Muscle of arm (tissue), 12 donors: ENCODE measurements around the gene ANKRD13C. TPM values are rescaled to one million over a fixed set of nuclear protein-coding genes. Genes with fewer than 3 reads are reported as not detected.
"Not testable (repeated sequence)": the region's sequence is repeated elsewhere in the genome, so short reads cannot be mapped to it uniquely, and the experiment has no call there.

Experiments used
- DNase-seq: peaks from one replicate; pipeline ENCODE4 v3.0.0-alpha.2; 2013
- polyA plus RNA-seq, 12 donors: library from polyadenylated mRNA; unstranded; fragments of 120-200 nt; gene quantifications; one replicate each; pipeline ENCODE4 v1.2.1, GENCODE V29; 2013; ENCODE audit not compliant: insufficient read length in 12 of 12

The ANKRD13C gene
- polyA plus RNA-seq, 12 donors = 14.3 to 24.1 (median 19.4) TPM; not detected in 1

DNA sequence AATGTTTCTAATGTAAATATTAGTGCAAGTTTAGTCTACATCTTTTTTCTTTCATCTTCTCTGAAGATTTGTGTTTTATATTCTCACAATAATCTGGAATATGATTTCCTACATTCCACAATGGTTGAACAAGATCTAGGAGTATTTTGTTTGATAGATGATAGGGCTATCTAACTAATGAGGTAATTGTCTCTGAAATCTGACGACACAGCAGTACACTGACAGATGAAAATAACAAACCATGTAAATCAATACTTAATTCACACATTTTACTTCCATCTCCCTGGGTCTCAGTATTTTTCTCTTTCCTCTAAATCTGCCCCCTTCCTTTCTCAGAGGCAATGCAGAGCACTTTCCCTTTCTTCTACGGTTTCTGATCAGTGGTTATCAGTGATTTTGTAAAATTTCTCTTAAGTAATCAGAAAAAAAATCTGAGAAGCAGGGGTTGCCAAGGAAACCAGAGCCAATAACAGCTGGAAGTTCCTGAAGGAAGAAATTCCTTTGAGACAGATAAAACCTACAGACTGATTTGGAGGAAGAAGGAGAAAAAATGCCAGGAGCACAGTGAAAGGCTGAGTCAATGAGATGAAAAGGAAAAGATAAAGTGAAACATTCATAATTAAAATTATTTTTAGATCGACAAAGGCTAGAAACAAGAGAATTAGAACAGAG lies 7.3 kb upstream of the ANKRD13C start:
- DNase-seq = peak; percentile 8

DNA sequence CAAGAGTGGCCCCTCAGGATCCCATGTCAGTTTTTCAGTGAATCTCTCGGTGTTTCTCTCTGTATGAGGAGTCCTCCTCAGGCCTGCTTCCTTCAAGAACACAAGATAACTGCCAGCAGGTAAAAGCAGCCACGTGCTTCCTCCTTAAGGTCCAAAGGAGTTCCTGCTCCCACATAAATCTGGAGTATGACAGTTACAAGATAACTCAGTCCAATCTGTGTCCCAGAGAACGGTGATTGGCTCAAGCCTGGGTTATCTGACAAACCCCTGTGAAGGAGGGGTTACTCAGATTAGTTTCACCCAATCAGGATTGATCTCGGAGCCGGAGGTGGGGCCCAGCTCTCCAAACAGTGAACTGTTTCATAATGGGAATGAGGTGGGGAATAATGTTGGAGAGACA lies 5.8 kb upstream of the ANKRD13C start:
- DNase-seq = no peak

DNA sequence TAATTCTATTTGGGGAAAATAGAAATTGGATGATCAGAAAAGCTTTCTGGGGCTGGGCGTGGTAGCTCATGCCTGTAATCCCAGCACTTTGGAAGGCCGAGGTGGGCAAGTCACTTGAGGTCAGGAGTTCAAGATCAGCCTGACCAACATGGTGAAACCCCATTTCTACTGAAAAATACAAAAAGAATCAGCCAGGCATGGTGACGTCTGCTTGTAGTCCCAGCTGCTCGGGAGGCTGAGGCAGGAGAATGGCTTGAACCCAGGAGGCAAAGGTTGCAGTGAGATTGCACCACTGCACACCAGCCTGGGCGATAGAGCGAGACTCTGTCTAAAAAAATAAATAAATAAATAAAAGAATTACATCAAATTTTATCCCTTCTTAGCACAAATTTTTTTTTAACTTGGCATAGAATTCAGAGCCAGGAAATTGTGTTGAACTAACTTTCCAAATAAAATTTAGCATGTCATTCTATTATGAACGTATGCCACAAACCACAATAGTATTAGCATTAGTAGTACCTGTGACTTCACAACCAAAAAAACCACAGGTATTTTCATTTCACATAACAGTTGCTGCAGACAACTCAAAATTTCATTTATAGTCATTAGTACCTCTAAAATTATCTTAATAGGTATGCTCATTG lies 4.5 kb upstream of the ANKRD13C start:
- no peak for DNase-seq

DNA sequence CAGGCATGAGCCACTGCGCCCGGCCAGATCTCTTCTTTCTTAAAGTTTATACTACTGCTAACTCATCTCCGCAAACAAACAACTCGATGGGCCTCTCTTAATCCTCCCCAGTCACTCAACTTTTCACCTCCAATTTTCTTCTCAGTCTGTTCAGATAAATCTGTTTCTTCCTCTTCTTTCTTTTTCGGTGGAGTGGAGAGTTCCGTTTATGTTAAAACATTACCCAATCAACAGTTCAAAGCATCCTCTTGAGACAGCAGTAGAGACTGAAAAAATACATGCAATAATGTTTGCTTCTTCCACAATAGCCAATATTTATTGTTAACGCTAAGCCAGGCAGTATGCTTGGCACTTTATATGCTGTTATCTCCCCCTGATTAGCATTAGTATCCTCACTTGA lies 1.4 kb upstream of the ANKRD13C start:
- DNase-seq = no peak

DNA sequence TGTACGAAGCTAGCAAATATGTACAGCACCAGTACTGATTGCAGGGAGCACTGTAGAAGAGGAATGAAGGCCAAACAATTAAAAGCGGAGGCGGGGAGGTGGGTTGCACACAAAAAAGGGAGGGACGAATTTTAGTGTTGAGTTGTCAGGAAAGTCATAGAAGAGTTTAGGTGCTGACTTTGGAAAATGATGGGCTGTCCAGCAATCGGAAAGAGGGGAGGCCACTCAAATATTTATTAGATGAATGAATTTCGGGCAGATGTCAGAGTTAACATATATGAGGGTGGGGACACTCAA lies 537 bp upstream of the ANKRD13C start:
- DNase-seq = no peak

DNA sequence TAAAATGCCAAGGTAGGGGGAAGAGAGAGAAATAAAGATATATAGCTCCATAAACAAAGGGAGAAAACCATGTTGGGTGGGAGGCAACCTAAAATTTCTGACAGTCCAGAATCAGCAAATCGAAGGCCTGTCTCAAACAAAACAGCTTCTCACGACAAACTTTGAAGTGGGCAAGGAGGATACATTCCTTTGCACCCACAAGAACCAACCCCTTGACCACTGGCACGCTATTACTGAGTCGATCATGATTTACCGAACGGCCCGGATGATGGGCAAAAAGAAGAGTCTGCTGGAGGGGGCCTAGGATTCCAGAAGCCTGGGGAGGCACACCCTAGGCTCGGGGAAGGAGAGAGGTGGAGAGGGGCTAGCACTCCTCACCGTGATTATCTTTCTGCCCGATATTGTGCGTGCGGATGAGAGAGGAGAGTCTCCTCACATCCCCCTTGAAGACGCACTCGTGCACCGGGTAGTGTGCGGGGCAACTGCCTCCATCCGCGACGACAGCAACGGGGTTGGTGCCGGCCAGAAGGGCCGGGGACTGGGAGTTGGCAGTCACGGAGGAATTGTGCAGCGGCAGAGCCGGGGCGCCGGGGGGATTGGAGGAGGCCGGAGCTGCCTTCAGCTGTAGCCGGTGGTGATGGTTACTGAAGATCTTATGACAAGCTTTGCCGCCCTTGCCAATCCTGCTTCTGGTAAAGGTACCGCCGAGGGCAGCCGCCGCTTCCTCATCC lies 756 bp downstream of the ANKRD13C start:
- DNase-seq = peak; percentile 20

DNA sequence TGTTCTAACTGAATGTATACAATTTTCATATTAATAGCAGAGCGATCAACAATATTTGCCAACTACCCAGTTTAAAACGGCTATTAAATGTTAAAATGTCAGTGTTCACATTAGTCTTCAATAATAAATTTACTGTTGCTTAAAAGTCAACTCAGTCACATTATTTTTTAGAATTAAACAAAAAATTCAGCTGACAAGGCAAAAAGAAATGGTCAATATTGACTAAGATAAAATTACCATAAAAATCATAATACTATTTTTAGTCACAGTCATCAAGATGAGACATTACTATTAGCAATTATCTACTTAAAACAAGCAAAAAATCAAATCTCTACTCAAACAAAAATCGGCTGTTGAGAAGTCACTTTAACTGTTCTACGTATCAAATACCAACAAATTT lies 1.5 kb downstream of the ANKRD13C start:
- no peak for DNase-seq

DNA sequence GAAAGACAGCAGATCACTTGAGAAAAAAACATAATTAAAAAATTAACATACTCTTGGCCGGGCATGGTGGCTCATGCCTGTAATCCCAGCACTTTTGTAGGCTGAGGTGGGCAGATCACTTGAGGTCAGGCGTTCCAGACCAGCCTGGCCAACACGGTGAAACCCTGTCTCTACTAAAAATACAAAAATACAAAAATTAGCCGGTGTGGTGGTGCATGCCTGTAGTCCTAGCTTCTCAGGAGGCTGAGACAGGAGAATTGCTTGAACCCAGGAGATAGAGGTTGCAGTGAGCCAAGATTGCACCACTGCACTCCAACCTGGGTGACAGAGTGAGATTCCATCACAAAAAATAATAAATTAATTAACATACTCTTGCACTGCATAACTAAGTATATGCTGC lies 4.7 kb downstream of the ANKRD13C start:
- DNase-seq = not testable (repeated sequence)

DNA sequence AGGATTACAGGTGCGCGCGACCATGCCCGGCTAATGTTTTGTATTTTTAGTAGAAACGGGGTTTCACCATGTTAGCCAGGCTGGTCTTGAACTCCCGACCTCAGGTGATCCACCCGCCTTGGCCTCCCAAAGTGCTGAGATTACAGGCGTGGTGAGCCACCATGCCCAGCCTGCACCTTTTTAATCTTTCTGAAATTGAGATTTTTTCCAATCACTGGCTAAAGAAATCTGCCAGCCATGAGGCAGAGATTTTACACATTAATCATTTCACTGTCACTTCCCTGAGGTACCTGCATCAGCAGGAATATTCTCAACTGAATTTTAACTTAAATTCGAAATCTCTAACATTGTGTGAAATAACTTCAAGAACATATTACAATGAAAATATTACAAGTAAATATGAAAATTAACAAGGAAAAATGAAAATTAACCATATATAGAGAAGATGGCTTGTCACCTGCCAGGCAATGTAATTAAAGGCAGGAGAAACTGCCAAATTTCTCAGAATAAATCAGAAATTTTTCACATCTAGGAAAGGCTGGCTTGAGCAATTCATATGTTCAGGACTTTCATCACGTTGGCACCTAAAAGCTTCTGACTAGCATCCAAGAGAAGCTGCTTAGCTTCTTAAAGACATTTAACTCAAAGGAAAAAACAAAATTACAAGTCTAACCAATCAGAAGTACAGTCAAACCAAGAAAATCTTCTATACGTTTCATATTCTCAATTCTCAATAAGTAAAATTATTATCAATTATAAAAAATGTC lies 5.9 kb downstream of the ANKRD13C start:
- DNase-seq = no peak

DNA sequence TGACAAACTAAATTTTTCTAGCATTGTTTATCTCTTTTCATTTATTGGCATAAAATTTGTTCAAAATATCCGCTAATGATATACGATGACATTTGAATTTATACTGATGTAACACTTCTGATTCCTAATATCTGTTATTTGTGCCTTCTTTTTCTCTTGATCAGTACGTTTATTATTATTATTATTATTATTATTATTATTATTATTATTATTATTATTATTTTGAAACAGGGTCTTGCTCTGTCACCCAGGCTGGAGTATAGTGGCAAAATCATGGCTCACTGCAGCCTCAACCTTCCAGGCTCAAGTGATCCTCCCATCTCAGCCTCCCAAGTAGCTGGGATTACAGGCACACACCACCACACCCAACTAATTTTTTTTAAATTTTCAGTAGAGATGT lies 14.9 kb downstream of the ANKRD13C start:
- not testable (repeated sequence) for DNase-seq

DNA sequence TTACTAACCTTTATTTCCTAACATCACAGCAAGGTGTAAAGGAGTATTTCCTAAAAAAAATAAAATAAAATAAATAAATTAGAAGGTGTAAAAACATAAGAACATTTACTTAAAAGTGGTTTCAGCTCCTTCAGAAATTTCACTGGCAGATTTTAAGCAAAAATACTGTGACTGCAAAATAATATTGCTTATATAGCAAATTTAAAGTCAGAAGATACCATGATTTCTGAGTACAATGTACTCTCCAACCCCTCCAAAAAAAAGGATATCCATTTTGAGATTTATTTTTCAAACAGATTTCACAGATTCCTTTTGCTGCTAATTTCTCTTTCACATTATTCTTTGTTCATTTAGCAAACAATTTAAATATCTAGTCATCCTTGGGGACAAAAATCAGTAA lies 18.5 kb downstream of the ANKRD13C start:
- no peak for DNase-seq

DNA sequence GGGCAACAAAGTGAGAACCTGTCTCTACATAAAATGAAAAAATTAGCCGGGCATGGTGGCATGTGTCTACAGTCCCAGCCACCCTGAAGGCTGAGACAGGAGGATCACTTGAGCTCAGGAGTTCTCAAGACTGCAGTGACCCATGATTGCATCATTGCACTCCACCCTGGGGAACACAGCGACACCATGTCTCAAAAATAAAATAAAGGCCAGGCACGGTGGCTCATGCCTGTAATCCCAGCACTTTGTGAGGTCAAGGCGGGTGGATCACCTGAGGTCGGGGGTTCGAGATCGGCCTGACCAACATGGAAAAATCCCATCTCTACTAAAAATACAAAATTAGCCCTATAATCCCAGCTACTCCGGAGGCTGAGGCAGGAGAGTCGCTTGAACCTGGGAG lies 20.1 kb downstream of the ANKRD13C start:
- DNase-seq = no peak

DNA sequence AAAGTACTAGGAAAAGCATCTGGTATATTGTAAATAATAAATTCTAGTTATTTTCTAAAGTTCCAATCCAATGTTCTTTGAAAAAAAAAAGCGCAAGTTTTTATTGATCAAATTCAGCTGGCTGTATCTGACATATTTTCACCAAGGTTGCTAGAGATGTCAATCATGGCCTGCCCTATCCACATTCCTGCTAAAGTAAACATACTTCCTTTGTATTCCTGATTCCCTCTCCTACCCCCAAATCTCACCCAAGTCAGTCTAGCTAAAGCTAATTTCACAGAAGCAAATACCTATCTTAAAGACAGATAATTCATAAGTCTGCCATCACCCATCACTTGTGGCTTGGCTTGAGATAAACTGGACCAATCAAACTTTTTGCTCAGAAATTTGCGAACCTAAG lies 21.3 kb downstream of the ANKRD13C start:
- no peak for DNase-seq

DNA sequence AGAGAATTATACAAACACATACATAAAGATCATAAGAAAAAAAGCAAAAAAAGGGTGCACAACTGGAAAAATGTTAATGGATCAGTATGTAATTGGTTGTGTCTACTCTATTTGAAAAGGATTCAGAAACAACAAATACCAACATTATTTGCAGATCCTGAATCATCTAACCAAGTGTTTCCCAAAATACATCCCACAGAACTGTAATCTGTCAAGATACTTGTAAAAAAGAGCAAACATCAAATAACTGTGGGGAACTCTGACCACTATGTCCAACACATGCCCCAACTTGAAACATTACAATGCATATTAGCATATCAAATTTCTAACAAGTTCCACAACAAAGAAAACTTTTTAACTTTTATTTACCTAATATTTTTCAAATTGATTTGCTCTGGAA lies 22.6 kb downstream of the ANKRD13C start:
- DNase-seq = no peak

DNA sequence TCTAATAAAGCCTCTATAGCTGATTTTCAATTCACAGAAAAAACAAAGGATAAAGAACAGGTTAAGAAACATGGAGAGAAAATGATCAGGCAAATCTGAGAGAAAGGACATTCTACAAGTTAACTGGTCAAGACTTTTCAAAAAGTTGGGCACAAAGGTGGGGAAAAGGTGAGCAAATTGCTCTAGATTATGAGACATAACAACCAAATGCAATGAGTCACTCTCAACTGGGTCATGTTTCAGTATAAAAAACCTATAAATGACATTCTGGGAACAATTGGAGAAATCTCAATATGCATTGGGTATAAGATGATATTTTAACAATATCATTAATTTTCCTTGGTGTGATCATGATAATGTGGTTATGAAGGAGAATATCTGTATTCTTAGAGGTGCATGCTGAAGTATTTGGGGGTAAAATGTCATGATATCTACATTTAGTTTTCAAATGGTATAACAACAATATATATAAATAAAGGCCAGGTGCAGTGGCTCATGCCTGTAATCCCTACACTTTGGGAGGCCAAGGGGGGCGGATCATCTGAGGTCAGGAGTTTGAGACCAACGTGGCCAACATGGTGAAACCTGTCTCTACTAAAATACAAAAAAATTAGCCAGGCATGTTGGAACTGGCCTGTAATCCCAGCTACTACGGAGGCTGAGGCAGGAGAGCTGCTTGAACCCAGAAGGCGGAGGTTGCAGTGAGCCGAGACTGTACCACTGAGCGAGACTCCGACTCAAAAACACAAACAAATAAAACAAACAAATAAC lies 27.0 kb downstream of the ANKRD13C start:
- no peak for DNase-seq

DNA sequence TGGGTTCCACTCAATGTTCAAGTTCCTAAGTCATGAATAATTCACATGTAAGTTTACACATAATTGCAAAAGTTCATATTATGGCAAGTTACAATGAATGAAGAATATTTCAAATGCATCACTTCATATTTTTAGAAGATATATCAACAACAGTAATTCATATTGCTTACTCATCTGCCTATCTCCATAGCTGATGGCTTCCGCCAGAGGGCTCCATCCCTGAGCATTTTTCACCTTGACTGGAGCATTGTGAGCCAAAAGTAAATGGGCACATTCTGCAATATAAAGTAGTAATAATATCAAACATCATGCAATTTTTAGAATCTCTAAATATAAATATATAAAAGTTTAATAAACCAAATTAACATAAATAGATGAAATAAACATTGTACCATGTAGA lies 29.8 kb downstream of the ANKRD13C start:
- no peak for DNase-seq

DNA sequence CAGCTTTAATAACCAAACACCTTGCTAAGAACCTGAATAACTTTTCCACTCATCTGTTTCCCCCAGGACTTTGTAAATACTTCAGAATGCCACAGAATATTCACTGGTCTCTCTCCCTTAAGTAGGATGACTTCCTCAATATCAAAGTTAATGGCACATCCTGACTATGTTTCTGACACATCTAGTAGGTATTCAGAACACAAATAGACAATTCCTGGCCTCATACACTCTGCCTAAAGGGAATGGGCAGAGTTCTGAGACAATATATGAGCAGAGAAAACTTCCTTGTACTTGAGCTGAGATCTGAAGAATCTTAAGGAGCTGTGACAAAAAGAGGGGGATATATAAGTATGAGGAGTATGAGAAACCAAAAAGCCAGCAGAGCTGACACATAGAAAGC lies 34.8 kb downstream of the ANKRD13C start:
- DNase-seq = no peak

DNA sequence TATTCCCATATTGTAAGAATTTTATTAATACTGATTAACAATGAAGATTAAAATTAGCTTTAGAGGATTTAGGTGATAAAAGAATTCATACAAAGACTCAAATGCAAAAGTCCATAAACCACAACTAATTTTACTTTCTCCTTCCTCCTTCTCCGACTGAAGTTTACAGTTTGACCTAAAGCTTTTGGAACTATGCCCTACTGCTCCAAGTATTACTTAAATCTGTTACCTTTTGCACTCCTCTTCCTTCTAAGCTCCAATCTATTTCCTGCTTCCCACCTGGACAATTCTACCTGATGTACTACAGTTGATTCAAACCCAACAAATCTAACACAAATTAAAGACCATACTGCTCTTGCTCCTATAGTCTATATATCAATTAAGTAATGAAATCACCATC lies 36.3 kb downstream of the ANKRD13C start:
- no peak for DNase-seq

DNA sequence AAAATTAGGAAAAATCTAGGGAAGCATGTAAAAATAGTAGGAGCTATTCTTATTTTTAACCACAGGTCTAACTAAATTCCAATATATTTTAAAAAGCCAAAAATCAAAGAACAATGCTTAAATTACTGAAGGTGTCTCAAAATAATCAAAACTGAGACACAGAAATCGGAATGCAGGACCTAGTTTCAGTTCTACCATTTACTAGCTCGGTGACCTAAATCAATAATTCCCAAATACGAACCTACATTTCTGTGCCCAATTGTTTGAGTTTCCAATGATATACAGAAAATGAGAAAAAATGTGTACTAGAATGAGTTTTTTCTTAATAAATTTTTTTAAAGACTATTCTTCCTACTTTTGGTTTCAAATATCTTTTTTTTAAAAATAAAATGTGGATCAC lies 37.4 kb downstream of the ANKRD13C start:
- DNase-seq = no peak

DNA sequence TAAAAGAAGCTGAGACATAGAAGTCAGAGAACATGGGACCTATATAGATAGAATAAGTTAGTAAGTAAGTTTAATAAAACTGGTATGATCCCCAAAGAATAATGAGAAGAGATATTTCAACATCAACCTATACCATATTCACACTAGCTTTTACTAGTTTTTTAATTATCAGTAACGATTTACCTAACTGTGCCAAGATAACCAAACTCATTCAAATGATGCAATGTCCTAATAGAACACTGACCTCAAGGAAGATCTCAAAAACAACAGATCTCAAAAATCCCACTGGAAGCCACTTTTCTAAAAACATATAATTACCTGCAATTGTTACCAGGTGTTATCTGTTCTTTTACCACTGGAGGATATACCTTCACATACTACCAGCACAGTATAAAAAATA lies 38.7 kb downstream of the ANKRD13C start:
- no peak for DNase-seq

DNA sequence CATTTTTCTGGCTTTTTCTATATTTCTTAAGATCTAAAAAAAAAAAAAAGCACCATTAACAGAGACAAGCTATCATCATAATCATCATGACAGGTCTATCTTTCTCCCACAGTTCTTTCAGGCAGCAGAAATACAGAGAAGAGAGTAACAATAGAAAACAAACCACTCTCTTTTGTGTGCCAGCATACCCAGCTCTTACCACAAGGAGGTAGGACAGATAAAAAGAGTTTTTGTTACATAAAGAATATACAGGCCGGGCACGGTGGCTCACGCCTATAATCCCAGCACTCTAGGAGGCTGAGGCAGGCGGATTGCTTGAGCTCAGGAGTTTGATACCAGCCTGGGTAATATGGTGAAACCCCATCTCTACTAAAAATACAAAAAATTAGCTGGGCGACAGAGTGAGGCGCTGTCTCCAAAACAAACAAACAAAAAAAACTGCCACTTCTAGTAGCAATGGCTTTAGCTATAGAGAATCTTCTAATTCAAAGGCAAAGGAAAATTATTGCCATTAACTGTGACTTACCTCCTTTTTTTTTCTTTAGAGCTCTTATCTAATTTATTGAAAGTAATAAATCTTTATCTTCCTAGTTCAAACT lies 39.7 kb downstream of the ANKRD13C start:
- no peak for DNase-seq

DNA sequence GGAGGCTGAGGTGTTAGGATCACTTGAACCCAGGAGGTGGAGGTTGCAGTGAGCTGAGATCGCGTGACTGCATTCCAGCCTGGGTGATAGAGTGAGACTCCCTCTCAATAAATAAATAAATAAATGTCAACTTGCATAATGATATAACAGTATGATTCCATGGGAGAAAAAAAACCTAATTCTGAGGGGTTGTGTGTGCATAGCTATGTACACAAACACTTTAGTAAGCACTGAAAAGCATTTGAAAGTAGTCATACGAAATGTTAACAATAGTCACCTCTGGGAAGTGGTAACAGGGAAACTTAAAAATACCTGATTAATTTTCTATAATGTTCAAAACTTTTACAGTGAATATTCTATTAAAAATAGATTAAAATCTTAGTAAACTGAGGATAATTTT lies 43.2 kb downstream of the ANKRD13C start:
- no peak for DNase-seq
